IPS-15b (cell line): Measurements from ENCODE around the gene MADCAM1.

Source experiments
- H3K27me3 ChIP-seq: one replicate; pipeline ENCODE4 v1.6.1; 2013; ENCODE audit warnings: low read length; ENCODE audit not compliant: control insufficient read depth, insufficient read depth
- H3K36me3 ChIP-seq: one replicate; pipeline ENCODE4 v1.6.1; 2013; ENCODE audit warnings: low read length; ENCODE audit not compliant: control insufficient read depth, insufficient read depth
- H3K4me1 ChIP-seq: one replicate; pipeline ENCODE4 v1.6.1; 2013; ENCODE audit warnings: mild to moderate bottlenecking, low read length; ENCODE audit not compliant: control insufficient read depth, insufficient read depth
- H3K4me3 ChIP-seq: one replicate; pipeline ENCODE4 v1.5.1; 2013; ENCODE audit warnings: low read depth, low read length
- H3K9ac ChIP-seq: one replicate; pipeline ENCODE4 v1.6.1; 2013; ENCODE audit warnings: low read depth, mild to moderate bottlenecking, low read length
- H3K9me3 ChIP-seq: one replicate; pipeline ENCODE4 v1.6.1; 2013; ENCODE audit warnings: mild to moderate bottlenecking, low read length; ENCODE audit not compliant: control insufficient read depth, insufficient read depth

Gene MADCAM1

DNA sequence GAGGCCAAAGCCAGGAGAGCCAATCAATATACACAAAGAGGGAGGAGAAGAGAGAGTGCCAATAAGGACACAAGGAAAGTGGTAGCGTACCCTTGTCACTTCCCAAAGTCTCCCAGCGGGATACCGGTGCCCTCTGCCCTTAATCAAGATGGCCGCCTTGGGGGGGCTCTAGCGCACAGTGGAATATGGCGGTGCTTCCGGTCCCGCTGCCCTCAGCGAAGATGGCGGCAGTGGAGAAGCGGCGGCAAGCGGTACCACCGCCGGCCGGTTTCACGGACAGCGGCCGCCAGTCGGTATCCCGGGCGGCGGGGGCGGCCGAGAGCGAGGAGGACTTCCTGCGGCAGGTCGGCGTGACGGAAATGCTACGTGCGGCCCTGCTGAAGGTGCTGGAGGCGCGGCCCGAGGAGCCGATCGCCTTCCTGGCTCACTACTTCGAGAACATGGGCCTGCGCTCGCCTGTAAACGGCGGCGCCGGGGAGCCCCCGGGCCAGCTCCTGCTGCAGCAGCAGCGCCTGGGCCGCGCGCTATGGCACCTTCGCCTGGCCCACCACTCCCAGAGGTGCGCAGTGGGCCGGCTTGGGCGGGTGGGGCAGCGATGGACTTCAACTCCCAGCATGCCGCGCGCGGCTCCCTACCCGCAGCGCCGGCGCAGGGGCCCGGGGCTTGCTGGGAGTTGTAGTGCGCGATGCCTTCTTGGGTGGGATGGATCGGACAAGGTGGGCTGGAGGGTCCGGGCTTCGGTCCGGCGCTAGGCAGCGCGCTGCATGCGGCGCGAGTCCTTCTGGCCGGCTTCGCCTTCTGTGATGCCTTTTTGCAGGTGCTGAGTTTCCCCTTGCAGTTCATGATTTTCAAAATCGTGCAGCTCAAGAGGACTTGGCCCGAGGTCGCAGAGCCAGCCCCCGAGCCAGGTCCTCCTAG lies 11.3 kb downstream of the MADCAM1 start, which contains the start of gene TPGS1:
Gene TPGS1, plus strand, starts transcription at position 212 of the 918 bp plus-strand sequence. Its CDS starts 10 bp downstream, at position 222.
- H3K36me3 ChIP-seq, result peaks cover 3% of the 10 kb centered on the region
- peak within 1 kb of the TSS; percentile 73 for H3K9ac ChIP-seq
- peaks cover 4% of the 10 kb centered on the region for H3K27me3 ChIP-seq
- no peaks in the 10 kb centered on the region for H3K9me3 ChIP-seq
- peaks cover 4% of the 10 kb centered on the region for H3K4me1 ChIP-seq
- peak within 1 kb of the TSS; percentile 74 for H3K4me3 ChIP-seq

DNA sequence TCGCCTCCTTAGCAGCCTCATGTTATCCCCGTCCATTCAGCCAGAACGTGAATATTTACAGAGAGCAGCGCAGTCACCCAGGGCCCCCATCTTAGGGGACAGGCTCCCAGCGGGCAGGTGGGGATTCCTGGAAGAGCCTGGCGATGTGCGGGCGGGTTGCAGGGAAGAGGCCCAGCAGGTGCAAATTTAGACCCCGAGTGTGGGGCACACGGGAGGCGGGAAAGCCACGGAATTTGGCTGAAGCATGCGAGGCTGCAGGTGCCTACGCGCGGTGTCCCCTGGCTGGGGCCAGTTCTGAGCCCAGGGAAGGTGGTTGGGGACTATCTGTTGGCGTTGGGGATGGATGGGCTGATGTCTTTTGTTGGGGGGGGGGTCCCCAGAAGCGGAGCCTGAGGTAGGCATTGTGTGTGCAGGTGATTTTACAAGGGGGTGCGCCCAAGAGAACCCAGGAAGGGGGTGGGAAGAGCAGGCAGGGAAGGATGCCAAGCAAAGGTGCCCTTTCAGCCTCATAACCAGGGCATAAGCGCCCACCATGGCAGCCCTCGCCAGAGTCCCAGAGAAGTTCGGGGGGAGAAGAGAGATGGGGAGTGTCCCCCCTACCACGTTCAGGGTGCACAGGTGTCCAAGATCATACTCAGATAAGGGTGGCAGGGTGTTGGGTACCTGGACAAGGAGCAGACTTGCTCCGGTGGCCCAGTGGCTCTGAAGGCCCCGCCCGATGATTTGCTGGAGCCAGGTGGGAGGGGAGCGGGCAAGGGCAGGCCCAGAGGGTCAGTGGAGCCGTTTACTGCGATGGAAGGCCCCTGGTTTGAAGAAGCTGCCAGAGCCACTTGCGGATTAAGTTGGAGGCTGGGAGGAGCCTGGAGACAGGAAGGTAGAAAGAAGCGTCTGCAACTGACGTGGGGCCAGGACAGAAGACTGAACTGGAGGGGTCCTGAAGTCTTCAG lies 12.2 kb downstream of the MADCAM1 start:
- Histone ChIP-seq H3K9ac (no peak overlapping the region), H3K9me3 (no peaks in the 10 kb centered on the region), H3K27me3 (peaks cover 7% of the 10 kb centered on the region), H3K4me3 (peak overlapping the region; percentile 74), H3K4me1 (peaks cover 5% of the 10 kb centered on the region), H3K36me3 (peaks cover 3% of the 10 kb centered on the region)

DNA sequence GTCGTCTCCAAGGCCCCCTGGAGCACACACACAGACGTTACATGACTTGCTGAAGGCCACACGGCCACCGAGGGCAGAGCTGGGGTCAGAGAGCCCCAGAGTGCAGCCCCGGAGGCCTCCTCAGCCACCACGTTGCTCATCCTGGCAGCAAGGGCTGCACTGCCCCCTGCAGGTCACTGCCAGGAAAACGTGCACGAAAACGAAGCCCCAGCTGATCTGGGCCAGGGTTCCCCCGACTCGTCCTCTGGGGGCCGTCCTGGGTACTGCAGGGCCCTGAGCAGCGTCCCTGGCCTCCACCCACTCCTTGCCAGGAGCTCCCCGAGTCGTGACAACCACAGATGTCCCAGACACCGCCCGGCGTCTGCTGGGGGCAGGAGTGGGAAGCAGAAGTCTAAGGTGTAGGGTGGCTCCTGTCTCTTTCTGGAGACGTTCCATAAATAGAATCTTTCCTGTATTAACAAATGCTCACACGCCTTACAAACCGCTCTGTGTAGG lies 14.4 kb downstream of the MADCAM1 start:
- Histone ChIP-seq H3K4me3 (peak overlapping the region; percentile 39), H3K9ac (no peak overlapping the region), H3K36me3 (peaks cover 3% of the 10 kb centered on the region), H3K27me3 (peaks cover 16% of the 10 kb centered on the region), H3K4me1 (peaks cover 5% of the 10 kb centered on the region), H3K9me3 (no peaks in the 10 kb centered on the region)

DNA sequence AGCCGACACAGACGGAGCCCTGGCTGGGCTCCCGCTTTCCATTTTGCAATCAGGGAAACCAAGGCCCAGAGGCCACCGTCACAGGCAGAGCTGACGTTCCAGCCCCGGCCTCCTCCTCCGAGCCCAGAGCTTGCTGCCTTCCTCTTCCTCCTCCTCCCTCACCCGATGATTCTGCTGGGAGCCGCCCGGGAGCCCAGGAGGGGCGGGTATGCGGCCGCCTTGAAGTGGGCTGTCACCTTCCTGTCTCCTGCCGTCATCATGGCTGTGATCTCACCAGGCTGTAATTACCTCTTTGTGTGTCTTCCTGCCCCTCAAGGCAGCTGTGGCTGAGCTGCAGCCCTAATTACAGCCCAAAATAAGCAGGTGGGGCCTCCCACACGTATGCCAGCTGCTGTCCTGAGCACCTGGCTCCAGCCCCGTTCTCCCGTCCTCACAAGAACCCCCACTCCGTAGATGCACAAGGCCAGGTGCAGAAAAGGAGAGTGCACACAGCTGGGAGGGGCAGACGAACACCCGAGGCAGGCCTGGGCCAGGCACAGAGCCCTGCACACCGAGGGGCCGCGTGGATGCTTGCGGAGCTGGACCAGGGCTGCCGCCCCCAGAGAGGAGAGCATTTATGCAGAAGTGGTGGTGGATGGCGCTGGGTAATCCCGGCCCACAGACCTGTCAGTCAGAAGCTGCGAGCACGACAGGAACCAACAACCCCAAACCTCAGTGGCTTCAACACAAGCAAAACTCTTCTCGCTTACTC lies 15.0 kb downstream of the MADCAM1 start:
- Histone ChIP-seq H3K4me3 (peak overlapping the region; percentile 39), H3K27me3 (peaks cover 16% of the 10 kb centered on the region), H3K9me3 (no peaks in the 10 kb centered on the region), H3K4me1 (peaks cover 5% of the 10 kb centered on the region), H3K9ac (no peak overlapping the region), H3K36me3 (peaks cover 3% of the 10 kb centered on the region)

DNA sequence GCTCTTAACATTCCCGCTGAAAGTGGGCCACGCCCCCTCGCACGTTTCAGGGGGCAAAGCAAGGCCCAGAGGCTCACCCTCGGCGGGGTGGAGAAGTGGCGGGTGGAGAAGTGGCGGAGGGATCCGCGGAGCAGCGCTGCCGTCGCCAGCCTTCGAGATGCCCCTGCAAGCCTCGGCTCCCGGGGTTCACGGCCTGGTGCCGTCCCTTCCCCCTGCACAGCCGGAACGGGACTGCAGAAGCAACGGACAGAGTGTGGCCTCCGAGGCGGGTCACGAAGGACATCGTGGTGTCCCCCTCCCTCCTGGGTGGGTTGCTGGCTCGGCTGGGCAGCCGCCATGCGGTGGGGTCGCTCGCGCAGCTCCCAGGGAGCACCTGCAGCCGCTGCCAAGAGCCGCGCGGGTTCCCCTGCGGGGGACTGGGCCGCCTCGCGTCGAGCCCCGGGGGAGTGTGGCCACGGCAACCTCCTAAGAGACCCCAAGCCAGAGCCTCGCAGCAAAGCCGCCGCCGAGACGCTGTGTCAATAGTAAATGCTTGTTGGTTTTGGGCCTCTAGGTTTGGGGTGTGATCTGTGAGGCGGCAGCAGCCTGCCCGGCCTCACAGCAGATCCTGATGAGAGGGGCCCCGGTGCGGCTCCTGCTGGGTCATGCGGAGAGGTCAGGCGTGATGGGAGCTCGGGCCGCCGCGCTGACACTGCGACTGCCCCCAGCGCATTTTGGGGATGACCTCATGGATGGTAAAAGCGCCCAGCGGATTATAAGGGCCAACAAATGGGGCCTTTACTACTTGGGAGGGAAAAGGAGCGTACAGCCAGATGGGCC lies 16.5 kb downstream of the MADCAM1 start:
- H3K27me3 ChIP-seq, result peaks cover 16% of the 10 kb centered on the region
- H3K4me1 ChIP-seq, result peaks cover 5% of the 10 kb centered on the region
- no peak overlapping the region for H3K9ac ChIP-seq
- no peaks in the 10 kb centered on the region for H3K36me3 ChIP-seq
- H3K4me3 ChIP-seq, result peak overlapping the region; percentile 4
- no peaks in the 10 kb centered on the region for H3K9me3 ChIP-seq

DNA sequence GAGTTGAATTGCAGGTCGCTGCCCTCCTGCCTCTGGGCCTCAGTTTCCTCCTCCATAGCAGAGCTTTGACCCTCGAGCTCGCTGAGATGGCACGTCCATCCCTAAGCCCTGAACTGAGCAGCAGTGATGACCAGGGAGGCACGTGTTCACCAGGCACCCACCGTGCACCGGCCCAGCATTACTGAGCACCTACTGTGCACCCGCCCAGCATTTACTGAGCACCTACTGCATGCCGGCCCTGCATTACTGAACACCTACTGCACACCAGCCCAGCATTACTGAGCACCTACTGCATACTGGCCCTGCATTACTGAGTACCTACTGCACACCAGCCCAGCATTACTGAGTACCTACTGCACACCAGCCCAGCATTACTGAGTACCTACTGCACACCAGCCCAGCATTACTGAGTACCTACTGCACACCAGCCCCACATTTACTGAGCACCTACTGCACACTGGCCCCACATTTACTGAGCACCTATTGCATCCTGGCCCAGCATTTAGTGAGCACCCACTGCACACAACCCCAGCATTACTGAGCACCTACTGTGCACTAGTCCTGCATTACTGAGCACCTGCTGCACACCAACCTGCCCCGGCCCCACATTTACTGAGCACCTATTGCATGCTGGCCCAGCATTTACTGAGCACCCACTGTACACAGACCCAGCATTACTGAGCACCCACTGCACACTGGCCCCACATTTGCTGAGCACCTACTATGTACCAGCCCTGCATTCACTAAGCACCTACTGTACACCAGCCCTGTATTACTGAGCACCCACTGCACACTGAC lies 17.3 kb downstream of the MADCAM1 start:
- Histone ChIP-seq H3K4me3 (no peak overlapping the region), H3K9ac (no peak overlapping the region), H3K27me3 (peaks cover 16% of the 10 kb centered on the region), H3K9me3 (no peaks in the 10 kb centered on the region), H3K4me1 (peaks cover 5% of the 10 kb centered on the region), H3K36me3 (no peaks in the 10 kb centered on the region)

DNA sequence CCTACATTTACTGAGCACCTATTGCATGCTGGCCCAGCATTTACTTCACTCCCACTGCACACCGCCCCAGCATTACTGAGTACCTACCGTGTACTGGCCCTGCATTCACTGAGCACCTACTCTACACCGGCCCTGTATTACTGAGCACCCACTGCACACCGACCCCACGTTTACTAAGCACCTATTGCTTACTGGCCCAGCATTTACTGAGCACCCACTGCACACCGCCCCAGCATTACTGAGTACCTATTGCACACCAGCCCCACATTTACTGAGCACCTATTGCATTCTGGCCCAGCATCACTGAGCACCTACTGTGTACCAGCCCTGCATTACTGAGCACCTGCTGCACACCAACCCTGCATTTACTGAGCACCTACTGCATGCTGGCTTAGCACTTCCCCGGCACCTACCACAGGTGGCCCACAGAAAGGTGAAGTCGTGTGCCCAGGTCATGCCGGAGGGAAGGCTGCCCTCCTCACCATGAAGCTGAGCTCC lies 17.9 kb downstream of the MADCAM1 start:
- Histone ChIP-seq H3K9me3 (no peaks in the 10 kb centered on the region), H3K9ac (no peak overlapping the region), H3K36me3 (no peaks in the 10 kb centered on the region), H3K4me1 (peaks cover 5% of the 10 kb centered on the region), H3K27me3 (peaks cover 16% of the 10 kb centered on the region), H3K4me3 (no peak overlapping the region)

DNA sequence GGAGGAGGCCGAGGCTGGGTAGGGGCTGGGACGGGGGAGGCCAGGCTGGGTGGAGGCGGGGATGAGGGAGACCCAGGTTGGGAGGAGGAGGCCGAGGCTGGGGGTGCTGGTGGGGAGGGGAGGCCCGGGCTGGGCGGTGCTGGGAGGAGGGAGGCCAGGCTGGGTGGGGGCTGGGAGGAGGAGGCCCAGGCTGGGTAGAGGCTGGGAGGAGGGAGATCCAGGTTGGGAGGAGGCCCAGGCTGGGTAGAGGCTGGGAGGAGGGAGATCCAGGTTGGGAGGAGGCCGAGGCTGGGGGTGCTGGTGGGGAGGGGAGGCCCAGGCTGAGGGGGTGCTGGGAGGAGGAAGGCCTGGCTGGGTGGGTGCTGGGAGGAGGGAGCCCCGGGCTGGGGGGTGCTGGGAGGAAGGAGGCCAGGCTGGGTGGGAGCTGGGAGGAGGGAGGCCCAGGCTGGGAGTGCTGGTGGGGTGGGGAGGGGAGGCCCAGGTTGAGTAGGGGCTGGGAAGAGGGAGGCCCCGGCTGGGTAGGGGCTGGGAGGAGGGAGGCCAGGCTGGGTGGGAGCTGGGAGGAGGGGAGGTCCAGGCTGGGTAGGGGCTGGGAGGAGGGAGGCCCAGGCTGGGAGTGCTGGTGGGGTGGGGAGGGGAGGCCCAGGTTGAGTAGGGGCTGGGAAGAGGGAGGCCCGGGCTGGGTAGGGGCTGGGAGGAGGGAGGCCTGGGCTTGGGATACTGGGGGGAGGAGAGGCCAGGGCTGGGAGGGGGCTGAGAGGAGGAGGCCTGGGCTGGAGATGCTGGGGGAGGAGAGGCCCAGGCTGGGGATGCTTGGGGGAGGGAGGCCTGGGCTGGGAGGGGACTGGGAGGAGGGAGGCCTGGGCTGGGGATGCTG lies 21.7 kb downstream of the MADCAM1 start:
- Histone ChIP-seq H3K4me3 (no peak overlapping the region), H3K4me1 (no peaks in the 10 kb centered on the region), H3K9me3 (no peaks in the 10 kb centered on the region), H3K27me3 (peaks cover 16% of the 10 kb centered on the region), H3K9ac (no peak overlapping the region), H3K36me3 (no peaks in the 10 kb centered on the region)

DNA sequence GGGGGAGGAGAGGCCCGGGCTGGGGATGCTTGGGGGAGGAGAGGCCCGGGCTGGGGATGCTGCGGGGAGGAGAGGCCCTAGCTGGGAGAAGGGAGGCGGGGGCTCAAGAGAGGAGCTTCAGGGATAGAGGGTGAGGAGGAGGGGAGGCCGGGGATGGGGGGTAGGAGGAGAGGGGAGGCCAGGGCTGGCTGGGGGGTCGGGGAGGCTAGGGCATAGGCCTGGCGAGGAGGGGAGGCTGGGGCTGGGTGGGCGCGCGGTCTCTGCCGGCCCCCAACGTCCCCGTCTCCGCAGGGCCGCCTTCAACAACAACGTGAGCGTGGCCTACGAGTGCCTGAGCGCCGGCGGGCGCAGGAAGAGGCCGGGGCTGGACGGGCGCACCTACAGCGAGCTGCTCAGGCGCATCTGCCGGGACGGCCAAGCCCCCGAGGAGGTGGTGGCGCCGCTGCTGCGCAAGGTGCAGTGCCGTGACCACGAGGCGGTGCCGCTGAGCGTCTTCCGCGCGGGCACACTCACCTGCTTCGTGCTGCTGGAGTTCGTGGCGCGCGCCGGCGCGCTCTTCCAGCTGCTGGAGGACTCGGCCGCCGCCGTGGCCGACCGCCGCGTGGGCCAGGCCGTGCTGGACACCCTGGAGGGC lies 22.4 kb downstream of the MADCAM1 start:
- no peak overlapping the region for H3K9ac ChIP-seq
- no peaks in the 10 kb centered on the region for H3K4me1 ChIP-seq
- peak overlapping the region; percentile 26 for H3K4me3 ChIP-seq
- H3K9me3 ChIP-seq, result no peaks in the 10 kb centered on the region
- H3K36me3 ChIP-seq, result no peaks in the 10 kb centered on the region
- peaks cover 11% of the 10 kb centered on the region for H3K27me3 ChIP-seq
